NCI-H146 (cell line): ENCODE measurements around the gene KRTAP1-3.
A peak's percentile ranks its signal among the peaks of the same experiment; 100 is the strongest.
"Not testable (repeated sequence)": the region's sequence is repeated elsewhere in the genome, so short reads cannot be mapped to it uniquely, and the experiment has no call there.

Experiments used
- DNase-seq: peaks from one replicate; lab custom pipeline; 2025; lab: John Stamatoyannopoulos, UW

The KRTAP1-3 gene

GRCh38 chr17:41034346-41034935, at the start of gene KRTAP1-3:
Gene KRTAP1-3, minus strand, starts transcription at chr17:41034874. Its CDS starts 53 bp downstream, at chr17:41034821.
- peak; percentile 91 for DNase-seq

- DNase-seq, result not testable (repeated sequence)
Measured at GRCh38 chr17:41084100-41084856, 49.6 kb upstream of the KRTAP1-3 start, which contains the start of gene KRTAP4-7. Gene KRTAP4-7, plus strand, starts transcription at chr17:41084150. Its CDS starts 57 bp downstream, at chr17:41084207.

GRCh38 chr17:41083427-41083826, 48.8 kb upstream of the KRTAP1-3 start:
- DNase-seq, result not testable (repeated sequence)

- DNase-seq, result no peak
Measured at GRCh38 chr17:41082626-41083025, 48.0 kb upstream of the KRTAP1-3 start.

GRCh38 chr17:41076788-41077187, 42.1 kb upstream of the KRTAP1-3 start:
- no peak for DNase-seq

GRCh38 chr17:41073676-41074075, 39.0 kb upstream of the KRTAP1-3 start:
- no peak for DNase-seq

GRCh38 chr17:41071606-41072360, 37.1 kb upstream of the KRTAP1-3 start:
- peak; percentile 62 for DNase-seq

GRCh38 chr17:41069031-41069430, 34.4 kb upstream of the KRTAP1-3 start:
- no peak for DNase-seq

GRCh38 chr17:41067281-41067680, 32.6 kb upstream of the KRTAP1-3 start:
- DNase-seq, result no peak

- DNase-seq, result peak; percentile 41
Measured at GRCh38 chr17:41065829-41066624, 31.4 kb upstream of the KRTAP1-3 start, which contains the start of gene KRTAP2-4. Gene KRTAP2-4, minus strand, starts transcription at chr17:41065879. Its CDS starts 34 bp downstream, at chr17:41065845.

GRCh38 chr17:41065016-41065689, 30.5 kb upstream of the KRTAP1-3 start:
- not testable (repeated sequence) for DNase-seq

- DNase-seq, result no peak
Measured at GRCh38 chr17:41064301-41064700, 29.6 kb upstream of the KRTAP1-3 start.

GRCh38 chr17:41063449-41063848, 28.8 kb upstream of the KRTAP1-3 start:
- no peak for DNase-seq

- DNase-seq, result no peak
Measured at GRCh38 chr17:41061964-41062363, 27.3 kb upstream of the KRTAP1-3 start.

- peak; percentile 57 for DNase-seq
Measured at GRCh38 chr17:41060052-41060604, 25.5 kb upstream of the KRTAP1-3 start, which contains the start of gene KRTAP2-3. Gene KRTAP2-3, minus strand, starts transcription at chr17:41060114. Its CDS starts 64 bp downstream, at chr17:41060050.

GRCh38 chr17:41059276-41060051, 24.8 kb upstream of the KRTAP1-3 start:
- DNase-seq, result peak; percentile 87

- peak; percentile 31 for DNase-seq
Measured at GRCh38 chr17:41058741-41059140, 24.1 kb upstream of the KRTAP1-3 start.

- DNase-seq, result no peak
Measured at GRCh38 chr17:41057547-41057946, 22.9 kb upstream of the KRTAP1-3 start.

- not testable (repeated sequence) for DNase-seq
Measured at GRCh38 chr17:41055130-41055529, 20.5 kb upstream of the KRTAP1-3 start, which contains the start of gene KRTAP2-2. Gene KRTAP2-2, minus strand, starts transcription at chr17:41055230. Its CDS starts 19 bp downstream, at chr17:41055211.

- not testable (repeated sequence) for DNase-seq
Measured at GRCh38 chr17:41054556-41054955, 19.9 kb upstream of the KRTAP1-3 start.
